ENCODE data around the gene POMP. TPM values are rescaled to one million over a fixed set of nuclear protein-coding genes. Genes with fewer than 3 reads are reported as not detected.

POMP gene
- total RNA-seq, 1 donor from 2014 or later: 113 TPM

Other genes with a start within 250 kb of the POMP start
- 48.0 and 110 TPM in 2 replicates for gene FLT1, start 164.0 kb upstream of the POMP start, total RNA-seq
- 2.6 and 14.0 TPM in 2 replicates for gene SLC46A3, start 59.8 kb downstream of the POMP start, total RNA-seq
- under 0.01 TPM in 1 of 2 replicates, not detected in the other for gene MTUS2, start 161.2 kb downstream of the POMP start, total RNA-seq

All from pulmonary artery endothelial cell (primary cell).